ENCODE measurements around the gene NOCT. TPM values are rescaled to one million over a fixed set of nuclear protein-coding genes. Genes with fewer than 3 reads are reported as not detected.

Gene NOCT
- total RNA-seq, 1 experiment from 2014 or later, result 43.4 TPM

GRCh38 chr4:139082750-139083606 lies 67.4 kb downstream of the NOCT start (continued):
- no peak for TF ChIP-seq ELF4 (CRISPR knock-in tag; IDR thresholded peaks at IDR 0.05; ENCODE audit: low read depth)
- TF ChIP-seq OVOL2 (CRISPR knock-in tag; IDR thresholded peaks at IDR 0.05; ENCODE audit: borderline replicate concordance), result no peak
- TF ChIP-seq HMGA2 (CRISPR knock-in tag; IDR thresholded peaks at IDR 0.05), result no peak
- peak; percentile 47; the same call in 1 of the 2 replicates for TF ChIP-seq ZNF281 (CRISPR knock-in tag; IDR thresholded peaks at IDR 0.05)
- no peak for TF ChIP-seq TEAD1 (CRISPR knock-in tag; IDR thresholded peaks at IDR 0.05)
- TF ChIP-seq FOXK1 (CRISPR knock-in tag; IDR thresholded peaks at IDR 0.05), result peak; percentile 100
- no peak for TF ChIP-seq JAZF1 (CRISPR knock-in tag; IDR thresholded peaks at IDR 0.05)
- no peak for TF ChIP-seq STAT6 (CRISPR knock-in tag; conservative IDR thresholded peaks at IDR 0.05; ENCODE audit: low read depth)
- no peak for TF ChIP-seq ERG (CRISPR knock-in tag; IDR thresholded peaks at IDR 0.05)
- TF ChIP-seq EMX1 (CRISPR knock-in tag; IDR thresholded peaks at IDR 0.05), result no peak
- no peak for TF ChIP-seq ZNF263 (CRISPR knock-in tag; IDR thresholded peaks at IDR 0.05; ENCODE audit: low read depth)
- TF ChIP-seq ZBTB21 (CRISPR knock-in tag; IDR thresholded peaks at IDR 0.05; ENCODE audit: borderline replicate concordance), result no peak
- no peak for TF ChIP-seq ZNF219 (CRISPR knock-in tag; IDR thresholded peaks at IDR 0.05; ENCODE audit: borderline replicate concordance)

- no peaks in the 10 kb centered on the region; the same call in 1 of the 2 replicates for H3K27me3 Mint-ChIP-seq (ENCODE audit: low read depth)
- peaks cover 30% of the 10 kb centered on the region for H3K4me1 Mint-ChIP-seq
- CTCF ChIA-PET, result interaction anchor here (2.5 kb wide), 1 partner anchor 212 kb away, joined by 13 read pairs; no protein-coding TSS in a partner anchor
- peak; percentile 5 for ATAC-seq
- POLR2A ChIA-PET, result interaction anchor here (1.1 to 2.3 kb wide), 2 partner anchors 92 to 218 kb away, joined by 4 to 9 read pairs; partner anchors contain the start of genes NAA15 and NDUFC1
- peak; percentile 67 for DNase-seq (ENCODE audit: low spot score)
- TF ChIP-seq SMAD4 (CRISPR knock-in tag; IDR thresholded peaks at IDR 0.05) (no peak), ELF4 (CRISPR knock-in tag; IDR thresholded peaks at IDR 0.05; ENCODE audit: low read depth) (0 out of 2 replicates have a peak, but pooled peaks have one; percentile 11), GRHL2 (CRISPR knock-in tag; IDR thresholded peaks at IDR 0.05; ENCODE audit: insufficient replicate concordance, severe bottlenecking) (no peak), ATF2 (CRISPR knock-in tag; IDR thresholded peaks at IDR 0.05; ENCODE audit: borderline replicate concordance, low read depth) (no peak), CREM (CRISPR knock-in tag; IDR thresholded peaks at IDR 0.05) (no peak)
- H3K4me3 Mint-ChIP-seq, result peak overlapping the region; percentile 96
- no peaks in the 10 kb centered on the region for H3K36me3 Mint-ChIP-seq
- peak overlapping the region; percentile 99 for H3K27ac Mint-ChIP-seq
- no peaks in the 10 kb centered on the region for H3K9me3 Mint-ChIP-seq
Observed at GRCh38 chr4:139083607-139083955, 68.0 kb downstream of the NOCT start.
